Hematopoietic multipotent progenitor cell treated with erythropoietin and hydrocortisone succinate and interleukin-3 and kit ligand, for 6 days (in vitro differentiated cells): Measurements from ENCODE around the gene CACNA2D1.

Experiments
- DNase-seq: peaks from one replicate; pipeline ENCODE4 v3.0.0-alpha.2; 2015

Gene CACNA2D1

DNA sequence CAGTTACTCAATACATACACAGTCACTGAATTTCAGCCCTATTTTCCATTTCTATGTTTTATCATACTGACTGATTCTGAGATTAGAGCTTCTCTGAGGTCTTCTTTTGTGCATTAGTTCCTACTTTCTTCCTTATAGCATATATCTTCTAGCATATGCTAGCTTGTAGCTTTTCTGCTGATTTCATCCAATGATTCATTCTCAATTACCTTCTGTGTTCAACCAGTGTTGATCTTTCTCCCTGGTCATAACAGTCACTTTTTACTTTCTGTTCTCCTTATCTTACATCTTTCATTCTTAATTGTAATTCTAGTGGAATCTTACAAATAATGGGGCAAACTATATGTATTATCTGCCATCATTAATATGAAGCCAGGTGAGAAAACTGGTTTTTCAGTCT, 514.2 kb downstream of the CACNA2D1 start:
- no peak for DNase-seq

- no peak for DNase-seq
Observed at GRCh38 chr7:81926154-81926553, 517.4 kb downstream of the CACNA2D1 start.

GRCh38 chr7:81925530-81925929, 518.0 kb downstream of the CACNA2D1 start:
- DNase-seq: no peak

DNA sequence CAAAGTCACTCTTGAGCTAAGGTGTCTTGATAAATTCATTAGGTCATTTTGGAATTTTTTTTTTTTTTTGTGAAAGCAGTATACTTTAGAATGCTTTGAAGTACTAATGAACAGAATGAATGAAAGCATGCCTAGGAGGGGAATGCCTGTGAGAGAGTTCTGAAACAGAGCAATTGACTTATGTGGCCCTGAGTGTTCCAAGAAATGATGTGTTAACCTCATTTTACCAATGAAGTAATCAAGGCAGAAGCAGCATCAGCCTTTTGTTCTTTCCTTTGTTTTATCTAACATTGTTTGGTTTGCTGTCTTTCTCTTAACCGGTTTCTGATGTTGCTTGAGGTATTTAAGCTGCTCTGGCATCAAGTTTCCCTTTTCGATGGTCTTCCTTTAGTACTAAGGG, 519.1 kb downstream of the CACNA2D1 start:
- DNase-seq: no peak

- no peak for DNase-seq
Observed at GRCh38 chr7:81919494-81919893, 524.1 kb downstream of the CACNA2D1 start.

DNA sequence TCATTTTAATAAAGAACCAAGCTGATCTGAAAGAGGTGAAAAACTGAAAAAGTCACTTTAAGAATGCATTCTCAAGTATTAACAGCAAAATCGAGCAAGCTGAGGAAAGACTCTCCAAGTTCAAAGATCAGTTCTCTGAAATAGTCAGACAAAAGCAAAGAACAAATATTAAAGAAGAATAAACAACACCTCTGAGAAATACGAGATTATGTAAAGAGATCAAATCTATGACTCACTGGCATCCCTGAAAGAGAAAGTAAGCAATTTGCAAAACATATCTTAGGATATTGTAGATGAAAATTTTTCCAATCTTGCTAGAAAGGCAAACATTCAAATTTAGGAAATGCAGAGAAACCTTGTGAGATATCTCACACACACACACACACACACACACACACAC, 535.4 kb downstream of the CACNA2D1 start:
- no peak for DNase-seq

GRCh38 chr7:81903115-81903514, 540.5 kb downstream of the CACNA2D1 start:
- DNase-seq: no peak

DNA sequence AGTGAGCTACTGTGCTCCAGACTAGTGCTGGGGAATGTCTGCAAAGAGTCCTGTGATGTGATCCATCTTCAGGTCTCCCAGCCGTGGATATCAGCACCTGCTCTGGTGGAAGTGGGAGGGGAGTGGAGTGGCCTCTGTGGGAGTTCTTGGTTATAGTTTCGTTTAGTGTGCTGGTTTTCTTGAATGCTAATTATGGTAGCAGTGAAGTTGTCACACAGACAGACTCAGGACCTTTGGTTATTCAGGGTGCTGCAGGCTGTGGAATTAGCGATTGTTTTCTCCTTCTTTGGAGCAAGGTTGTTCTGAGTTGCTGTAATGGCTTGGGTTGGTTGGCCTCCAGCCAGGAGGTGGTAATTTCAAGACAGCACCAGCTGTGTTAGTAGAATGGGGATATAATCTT, 541.0 kb downstream of the CACNA2D1 start:
- DNase-seq: no peak
